GM19372 (cell line): ENCODE measurements around the gene RMRP.

ENCODE experiments used
- ATAC-seq: cut with Tn5 transposase; IDR thresholded peaks from one replicate; pipeline ENCODE4 v1.9.1; 2021; ENCODE audit warnings: mild to moderate bottlenecking, low read depth, moderate library complexity; ENCODE audit not compliant: unreplicated experiment

The RMRP gene

DNA sequence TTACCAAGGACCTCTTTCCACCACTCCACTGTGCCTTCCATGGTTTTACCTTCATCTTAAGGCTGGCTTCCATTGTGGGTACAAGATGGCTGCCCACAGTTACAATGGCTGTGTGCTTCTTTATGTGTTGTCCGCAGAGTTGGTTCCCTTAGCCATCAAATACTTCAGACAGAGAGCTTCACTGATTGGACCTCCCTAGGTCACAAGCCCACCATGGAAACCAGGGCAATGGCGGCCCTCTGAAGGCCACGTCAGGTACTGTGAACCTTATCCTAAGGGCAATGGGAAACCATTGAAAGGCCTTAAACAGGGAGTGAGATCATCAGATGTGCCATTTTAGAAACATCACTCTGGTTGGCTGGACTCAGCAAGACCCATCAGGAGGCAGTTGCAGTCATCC lies 10.1 kb upstream of the RMRP start:
- no peak for ATAC-seq

DNA sequence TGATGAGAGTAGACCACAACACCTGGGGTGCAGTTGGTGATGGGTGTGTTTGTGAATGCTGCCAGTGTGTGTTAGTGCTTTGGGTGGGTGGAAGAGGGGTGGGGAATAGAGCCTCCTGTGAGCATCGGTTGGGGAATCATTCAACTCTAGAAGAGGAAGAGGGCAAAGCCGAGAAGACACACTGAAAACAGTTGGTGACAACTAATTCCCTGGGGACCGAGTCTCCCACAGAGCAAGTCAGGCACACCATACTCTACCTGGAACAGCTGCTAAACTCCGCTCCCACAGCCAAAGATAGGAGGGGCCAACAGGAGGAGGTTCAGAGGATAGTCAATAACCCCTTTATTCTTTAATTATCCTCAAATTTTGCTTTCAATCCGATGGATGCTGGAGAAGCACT lies 8.7 kb upstream of the RMRP start:
- ATAC-seq = no peak

DNA sequence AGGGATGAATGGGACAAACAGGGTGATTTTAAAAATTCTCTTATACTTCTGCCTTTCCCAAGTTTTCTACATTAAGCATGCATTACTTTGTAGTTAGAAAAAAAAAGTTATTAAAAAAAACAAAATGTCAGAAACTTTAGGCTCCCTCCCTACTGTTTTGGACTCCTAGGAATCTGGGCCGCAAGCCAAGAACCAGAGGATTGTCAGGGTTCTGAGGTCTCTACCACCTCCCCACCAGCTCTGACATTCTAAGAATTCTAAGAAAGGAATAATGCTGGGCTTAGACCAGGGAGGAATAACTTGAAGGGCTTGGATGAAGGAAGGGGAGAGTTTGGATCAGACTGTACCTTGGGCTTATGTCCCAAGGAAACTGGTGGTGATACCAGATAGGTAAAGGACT lies 8.2 kb upstream of the RMRP start:
- ATAC-seq = no peak

DNA sequence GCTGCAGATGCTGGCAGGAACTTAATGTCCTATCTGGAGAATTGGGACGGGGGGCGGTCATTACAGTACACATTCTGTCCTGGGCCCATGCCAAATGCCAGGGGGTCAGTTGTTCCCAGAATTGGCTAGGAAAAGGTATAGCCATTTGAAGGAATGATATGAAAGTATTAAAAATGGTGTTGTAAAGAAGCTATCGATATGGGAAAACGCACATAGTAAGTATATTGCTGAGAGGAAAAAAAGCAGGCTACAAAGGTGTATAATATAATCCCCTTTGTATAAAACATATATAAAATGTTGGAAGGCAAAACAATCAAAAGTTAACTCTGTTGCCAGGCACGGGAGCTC lies 7.6 kb upstream of the RMRP start:
- no peak for ATAC-seq

DNA sequence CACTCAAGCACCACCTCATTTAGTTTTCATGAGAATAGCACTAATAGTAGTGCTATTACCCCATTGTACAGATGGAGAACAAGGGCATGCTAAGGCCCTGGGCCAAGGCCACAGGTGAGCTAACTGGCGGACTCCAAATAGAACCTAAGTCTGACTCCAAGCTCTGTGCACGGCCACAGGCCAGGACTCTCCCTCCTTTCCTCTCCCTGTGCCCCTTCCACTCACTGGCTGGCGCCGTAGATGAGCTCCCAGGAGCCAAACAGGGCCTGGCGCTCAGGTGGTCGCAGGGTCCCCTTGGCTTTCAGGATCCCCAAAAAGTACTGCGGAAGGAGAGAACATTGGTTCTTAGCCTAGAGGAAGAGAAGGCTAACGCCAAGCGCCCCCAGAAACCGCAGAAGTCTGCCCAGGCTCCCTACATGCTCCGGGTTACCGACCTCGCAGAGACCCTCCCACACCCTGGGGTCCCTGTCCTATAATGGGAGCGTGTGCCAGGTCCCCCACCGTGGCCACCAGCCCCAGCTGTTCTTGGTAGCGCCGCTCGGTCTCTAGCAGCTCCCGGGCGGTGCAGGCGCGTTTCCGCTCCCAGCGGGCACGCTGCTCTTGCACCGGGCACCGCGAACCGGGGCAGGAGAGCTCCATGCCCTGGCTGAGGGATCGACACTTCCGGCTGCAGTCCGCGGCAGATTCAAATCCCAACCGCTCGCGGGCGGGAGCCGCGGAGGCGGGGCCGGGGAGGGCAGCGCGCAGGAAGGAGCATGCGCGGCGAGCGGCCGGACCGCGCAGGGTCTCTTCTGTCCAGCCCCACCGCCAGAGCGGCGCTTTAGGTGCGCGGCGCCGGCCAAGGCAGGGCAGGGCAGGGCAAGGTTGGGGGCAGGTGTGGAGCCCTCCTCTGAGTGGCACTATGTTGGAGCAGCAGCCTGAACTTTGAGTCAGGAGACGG lies 7.0 kb upstream of the RMRP start, which contains the start of gene ARHGEF39:
TSS of gene ARHGEF39 (minus strand) at position 665 of the 940 bp plus-strand sequence. CDS start at position 639, 26 bp downstream.
- peak; percentile 88 for ATAC-seq

DNA sequence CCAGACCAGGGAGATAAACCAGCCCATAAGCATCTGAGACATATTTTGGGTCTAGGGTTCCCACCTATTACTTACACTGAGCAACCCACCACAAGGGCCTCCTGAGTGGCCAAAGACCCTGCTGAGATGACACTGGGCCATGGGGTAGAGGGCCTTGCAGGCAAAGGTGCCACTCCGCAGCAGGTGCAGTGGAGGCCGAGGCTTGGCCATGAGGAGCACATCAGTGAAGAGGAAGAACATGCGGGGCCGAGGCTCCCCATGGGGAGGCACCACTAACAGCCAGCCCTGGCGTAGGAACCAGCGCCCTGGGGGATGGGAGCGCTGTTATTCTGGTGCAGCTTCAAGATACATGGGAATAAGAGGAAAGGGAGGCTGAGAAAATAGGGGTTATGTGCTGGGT lies 4.6 kb upstream of the RMRP start:
- no peak for ATAC-seq

DNA sequence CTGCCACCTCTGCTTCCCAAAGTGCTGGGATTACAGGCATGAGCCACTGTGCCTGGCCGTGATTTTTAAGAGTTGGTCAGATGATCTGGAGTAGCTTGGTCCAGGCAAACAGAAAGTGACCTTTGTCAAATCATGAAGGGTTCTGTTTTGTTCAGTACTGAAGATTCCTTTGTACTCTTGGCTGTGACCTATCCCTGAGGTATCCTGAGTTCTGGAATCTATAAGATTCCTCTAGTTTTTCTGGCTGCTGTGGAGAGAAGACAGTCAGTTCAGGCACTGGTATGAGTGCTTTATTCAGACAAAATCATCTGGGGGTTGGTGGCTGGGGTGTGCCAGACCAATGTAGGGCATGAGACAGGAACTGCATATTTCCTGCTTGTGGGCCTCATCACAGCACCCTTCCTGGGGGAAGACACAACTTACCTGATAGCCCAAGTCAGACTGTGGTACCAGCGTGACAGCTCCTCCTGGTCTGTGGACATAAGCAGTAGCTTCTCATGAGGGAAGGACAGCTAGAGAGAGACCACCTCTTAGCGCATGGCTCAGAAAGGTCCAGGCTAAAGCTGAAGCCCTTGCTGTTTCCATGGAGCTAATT lies 4.0 kb upstream of the RMRP start:
- ATAC-seq = no peak

DNA sequence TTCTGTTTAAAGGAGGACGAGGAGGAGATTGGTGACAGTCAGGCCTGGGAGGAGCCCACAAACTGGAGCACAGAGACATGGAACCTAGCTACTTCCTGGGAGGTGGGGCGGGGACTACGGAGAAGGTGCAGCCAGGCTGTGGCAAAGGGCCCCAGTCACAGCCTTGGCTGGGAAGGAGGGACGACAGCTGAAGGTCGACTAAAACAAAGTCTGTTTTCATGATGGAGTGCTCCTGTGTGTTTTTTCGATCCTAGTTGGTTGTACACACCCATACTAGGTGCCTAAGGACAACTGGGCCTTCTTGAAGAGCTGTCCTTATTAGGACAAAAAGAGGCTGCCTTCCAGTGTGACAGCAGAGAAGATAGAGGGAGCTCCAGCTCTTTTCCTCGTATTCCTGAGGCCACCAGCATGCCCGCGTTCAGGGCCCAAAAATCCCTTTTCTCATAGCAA lies 3.2 kb upstream of the RMRP start:
- no peak for ATAC-seq

DNA sequence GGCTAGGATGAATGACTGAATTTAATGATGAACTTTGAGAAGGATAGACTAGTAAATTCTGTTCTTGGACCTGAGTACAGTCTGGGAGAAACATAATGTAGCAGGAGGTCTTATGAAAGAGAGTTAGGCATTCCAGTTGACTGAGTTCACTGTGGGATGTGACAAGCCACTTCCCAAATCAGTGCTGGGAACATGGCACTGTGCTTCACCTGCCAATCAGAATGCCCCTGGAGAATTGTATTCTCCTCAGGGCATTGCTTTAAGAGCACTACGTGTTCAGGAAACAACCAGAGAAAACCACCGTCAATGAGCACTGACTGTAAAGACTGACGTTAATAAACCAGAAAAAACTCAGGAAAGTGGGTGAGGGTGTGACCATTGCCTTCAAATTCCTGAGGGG lies 1.5 kb upstream of the RMRP start:
- ATAC-seq = no peak

DNA sequence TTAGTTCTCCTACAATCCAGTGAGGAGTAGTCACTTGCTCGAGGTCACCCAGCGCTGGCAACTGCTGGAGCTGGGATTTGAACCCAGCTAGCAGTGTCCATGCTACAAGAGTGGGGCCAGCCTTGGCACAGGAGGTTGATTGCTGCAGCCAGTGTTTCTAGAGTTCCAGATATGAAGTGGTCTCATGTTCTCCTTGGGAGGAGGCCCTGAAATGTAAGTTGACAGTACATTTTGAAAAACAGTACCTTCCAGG lies 1.1 kb upstream of the RMRP start:
- no peak for ATAC-seq

DNA sequence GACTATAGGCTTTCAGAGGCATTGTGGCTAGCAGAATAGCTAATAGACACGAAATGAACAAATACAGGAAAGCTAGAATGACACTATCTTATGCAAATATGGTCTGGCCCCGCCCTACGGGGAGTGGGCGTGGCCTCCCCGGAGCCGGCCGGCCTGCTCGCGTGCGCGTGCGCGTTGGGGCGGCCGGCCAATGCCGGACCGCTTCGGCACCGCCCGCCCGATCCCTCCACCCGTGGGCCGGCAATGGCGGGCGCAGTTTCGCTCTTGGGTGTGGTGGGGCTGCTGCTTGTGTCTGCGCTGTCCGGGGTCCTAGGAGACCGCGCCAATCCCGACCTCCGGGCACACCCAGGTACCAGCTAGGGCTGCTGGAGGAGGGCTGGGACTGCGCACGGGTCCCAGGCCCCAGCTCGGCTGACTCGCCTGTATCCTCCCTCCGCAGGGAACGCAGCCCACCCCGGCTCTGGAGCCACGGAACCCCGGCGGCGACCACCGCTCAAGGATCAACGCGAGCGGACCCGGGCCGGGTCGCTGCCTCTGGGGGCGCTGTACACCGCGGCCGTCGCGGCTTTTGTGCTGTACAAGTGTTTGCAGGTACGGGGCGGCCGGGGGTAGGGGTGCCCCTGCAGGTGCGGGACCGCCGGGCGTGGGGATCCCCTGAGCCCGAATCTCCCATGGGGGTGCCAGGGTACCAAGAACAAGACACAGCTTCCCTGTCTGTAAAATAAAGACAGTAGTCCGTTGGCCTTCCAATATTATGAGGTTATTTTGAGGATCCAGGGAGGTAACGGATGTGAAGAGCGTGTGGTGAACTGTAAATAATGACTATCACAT lies 533 bp upstream of the RMRP start, which contains the start of gene CCDC107:
TSS of gene CCDC107 (plus strand) at position 156 of the 831 bp plus-strand sequence. CDS start at position 244, 88 bp downstream.
- ATAC-seq = peak; percentile 66

DNA sequence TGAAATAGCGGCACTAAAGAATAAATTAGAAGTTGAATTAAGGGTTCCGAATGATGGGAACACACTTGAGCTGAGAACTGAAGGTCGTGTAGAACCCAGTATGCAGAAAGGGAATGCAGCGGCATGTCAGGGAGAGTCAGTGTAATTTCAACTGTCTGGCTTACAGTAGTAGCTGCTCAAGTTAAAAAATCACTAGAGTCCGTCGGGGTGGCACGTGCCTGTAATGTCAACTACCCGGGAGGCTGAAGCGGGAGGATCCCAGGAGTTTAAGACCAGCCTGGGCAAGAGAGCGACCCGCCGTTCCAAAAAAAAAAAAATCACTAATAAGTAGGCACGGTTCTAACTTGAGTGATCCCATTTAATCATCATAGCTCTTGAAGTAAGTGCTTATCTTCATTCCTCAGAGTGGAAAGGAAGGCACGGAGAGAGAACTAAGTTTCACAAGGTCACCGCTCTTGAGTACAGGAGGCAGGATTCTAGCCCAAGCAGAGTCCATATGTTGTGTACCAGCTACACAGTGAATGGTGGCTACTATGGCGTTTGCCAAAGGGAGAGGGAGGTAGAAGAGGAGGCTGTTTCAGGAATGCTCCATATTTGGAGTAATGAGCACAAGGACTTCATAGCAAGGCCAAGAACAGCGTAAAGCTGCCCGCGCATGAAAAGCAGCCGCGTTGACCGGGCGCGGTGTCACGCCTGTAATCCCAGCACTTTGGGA lies 831 bp downstream of the RMRP start:
- no peak for ATAC-seq

DNA sequence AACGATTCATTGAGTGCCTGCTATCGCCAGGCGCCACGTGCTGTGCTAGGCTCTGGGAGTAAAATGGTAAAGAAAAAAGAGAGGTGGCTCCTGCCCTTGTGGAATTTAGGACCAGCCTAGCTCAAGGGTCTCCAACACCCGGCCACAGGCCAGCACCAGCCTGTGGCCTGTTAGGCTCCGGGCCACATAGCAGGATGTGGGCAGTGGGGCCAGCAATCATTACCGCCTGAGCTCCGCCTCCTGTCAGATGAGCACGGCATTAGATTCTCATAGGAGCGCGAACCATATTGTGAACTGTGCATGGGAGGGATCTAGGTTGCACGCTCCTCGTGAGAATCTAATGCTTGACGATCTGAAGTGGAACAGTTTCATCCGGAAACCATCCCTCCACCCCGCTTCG lies 1.5 kb downstream of the RMRP start:
- no peak for ATAC-seq

DNA sequence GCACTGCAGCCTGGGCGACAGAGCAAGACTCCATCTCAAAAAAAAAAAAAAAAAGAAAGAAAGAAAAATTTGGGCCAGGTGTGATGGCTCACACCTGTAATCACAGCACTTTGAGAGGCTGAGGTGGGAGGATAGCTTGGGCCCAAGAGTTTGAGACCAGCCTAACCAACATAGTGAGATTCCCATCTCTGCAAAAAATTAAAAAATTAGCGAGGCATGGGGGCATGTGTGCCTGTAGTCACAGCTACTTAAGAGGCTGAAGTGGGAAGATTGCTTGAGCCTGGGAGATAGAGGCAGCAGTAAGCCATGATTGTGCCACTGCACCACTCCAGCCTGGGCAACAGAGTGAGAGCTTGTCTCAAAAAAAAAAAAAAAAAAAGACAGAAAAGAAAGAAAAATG lies 4.2 kb downstream of the RMRP start:
- no peak for ATAC-seq

DNA sequence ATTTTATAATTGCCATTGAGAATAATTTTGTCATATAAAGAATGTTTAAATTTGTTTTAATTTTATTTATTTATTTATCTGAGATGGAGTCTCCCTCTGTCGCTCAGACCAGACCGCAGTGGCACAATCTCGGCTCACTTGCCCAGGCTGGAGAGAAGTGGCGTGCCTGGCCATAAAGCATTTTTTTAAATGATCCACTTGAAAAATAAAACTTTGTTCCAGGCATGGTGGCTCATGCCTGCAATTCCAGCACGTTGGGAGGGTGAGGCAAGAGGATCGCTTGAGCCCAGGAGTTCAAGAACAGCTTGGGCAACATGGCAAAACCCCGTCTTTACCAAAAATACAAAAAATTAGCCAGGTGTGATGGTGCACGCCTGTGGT lies 5.0 kb downstream of the RMRP start:
- no peak for ATAC-seq

DNA sequence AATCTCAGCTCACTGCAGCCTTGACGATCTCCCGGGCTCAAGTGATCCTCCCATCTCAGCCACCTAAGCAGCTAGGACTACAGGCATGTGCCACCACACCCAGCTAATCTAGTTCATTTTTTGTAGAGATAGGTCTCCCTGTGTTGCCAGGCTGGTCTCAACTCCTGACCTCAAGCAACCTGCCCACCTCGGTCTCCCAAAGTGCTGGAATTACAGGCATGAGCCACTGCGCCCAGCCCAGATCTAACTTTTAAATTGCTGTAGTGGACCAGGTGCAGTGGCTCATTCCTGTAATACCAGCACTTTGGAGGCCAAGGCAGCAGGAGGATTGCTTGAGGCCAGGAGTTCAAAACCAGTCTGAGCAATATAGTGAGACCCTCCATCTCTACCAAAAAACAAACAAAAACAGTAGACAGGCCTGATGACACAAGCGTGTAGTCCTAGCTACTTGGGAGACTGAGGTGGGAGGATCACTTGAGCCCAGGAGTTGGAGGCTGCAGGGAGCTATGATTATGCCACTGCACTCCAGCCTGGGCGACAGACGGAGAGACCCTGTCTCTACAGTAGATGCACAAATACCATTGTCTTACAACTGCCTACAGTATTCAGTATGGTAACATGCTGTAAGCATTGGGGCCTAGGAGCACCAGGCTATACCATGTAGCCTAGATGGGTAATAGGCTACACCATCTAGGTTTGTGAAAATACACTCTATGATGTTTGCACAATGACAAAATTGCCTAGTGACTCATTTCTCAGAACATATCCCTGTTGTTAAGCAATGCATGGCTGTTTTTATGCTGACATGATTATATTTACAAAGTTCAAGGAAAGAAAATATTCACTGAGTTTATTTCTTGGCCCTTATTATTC lies 5.6 kb downstream of the RMRP start:
- no peak for ATAC-seq

DNA sequence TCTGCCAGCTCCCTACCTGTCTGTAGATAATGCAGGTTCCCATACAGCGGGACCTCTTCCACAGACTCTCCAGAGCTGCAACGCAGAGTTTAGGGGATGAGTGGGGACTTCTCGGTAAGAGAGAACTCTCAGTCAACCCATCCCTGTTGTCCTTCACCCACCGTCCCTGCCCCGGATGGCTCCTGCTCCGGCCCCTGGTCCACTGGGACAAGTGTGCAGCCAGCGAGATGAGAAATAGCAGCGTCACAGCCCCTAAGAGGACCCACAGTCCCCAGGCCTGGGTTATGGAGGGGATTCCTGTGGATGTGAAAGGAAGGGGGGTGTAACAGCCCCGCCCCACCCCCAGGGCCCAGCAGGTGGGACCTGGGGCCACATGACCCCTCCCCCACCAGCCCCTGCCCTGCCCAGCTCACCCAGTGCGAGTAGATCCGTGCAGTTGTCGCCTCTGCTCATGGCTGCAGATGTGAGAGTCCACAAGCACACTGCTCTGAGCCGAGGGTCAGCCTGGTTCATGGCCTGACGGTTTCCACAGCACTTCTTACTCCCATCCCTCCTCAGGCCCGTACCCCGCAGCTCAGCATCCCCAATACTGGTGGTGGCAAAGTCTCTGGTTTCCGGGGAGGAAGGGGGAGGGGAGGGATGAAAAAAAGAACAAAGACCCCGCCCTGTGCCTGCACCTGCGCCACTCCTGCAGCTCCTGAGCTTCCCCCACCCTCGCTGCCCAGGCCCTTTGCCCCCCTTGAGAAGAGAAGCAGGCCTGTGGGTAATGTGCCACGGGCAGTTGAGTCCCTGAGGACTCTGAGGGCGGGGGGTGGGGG lies 7.3 kb downstream of the RMRP start, which contains the start of gene SIT1:
TSS of gene SIT1 (minus strand) at position 591 of the 818 bp plus-strand sequence. CDS start at position 513, 78 bp downstream.
- no peak for ATAC-seq

DNA sequence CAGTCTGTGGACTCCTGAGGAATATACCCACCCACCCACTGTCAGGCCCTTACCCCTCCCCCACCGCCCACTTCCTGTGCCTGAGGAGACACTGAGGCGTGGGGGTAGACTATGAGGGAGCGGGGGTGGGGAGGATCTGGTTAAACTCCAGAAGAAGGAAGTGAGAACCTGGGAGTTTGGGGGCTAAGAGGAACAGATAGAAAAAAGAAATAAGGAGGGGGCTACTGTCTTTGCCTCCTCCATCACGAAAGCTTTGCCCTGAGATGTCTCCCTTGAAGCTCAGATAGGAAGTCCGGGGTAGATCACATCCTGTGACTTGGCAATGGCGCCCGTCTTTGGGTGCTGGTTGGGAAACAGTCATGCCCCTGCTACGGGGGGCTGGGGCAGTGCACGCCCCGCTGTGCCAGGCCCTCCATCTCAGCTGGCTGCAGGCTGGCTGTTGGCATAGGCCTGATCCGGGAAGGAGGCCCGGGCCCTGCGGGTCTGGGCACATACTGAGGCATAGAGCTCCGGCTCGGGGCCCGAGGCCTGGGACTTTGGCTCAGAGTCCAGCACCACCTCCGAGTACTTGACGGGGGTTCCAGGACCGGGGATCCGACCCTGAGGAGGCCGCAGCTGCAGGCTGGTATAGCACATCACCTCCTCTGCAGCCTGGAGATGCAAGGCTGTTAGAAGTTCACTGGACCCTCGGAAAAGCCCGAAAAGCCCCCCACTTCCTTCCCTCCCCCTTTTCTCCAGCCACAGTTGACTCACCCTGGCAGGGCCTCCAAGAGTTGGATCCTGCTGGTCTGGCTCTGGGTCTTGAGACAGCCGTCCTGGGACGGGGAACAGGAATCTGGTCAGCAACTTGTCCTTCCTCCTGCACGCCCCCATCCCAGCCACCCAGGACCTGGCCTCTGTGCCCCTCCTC lies 8.1 kb downstream of the RMRP start:
- no peak for ATAC-seq
